BE2C (cell line): ENCODE results near the gene KPNB1.

Source experiments
- DNase-seq: peaks from one replicate; pipeline ENCODE4 v3.0.0-alpha.2; 2020
- H3K27me3 ChIP-seq: fragments of 250-450 bp; sonication (Bioruptor Pico); 2 replicates; pipeline ENCODE4 v1.5.1; 2020; ENCODE audit warnings: mild to moderate bottlenecking
- H3K36me3 ChIP-seq: fragments of 250-450 bp; sonication (Bioruptor Pico); 2 replicates; pipeline ENCODE4 v1.5.1; 2020; ENCODE audit warnings: mild to moderate bottlenecking
- H3K4me1 ChIP-seq: fragments of 250-450 bp; sonication (Bioruptor Pico); 2 replicates; pipeline ENCODE4 v1.5.1; 2020
- H3K4me3 ChIP-seq: 2 replicates; pipeline ENCODE4 v1.5.1; 2011; ENCODE audit warnings: low read depth, low read length
- H3K9me3 ChIP-seq: fragments of 250-450 bp; sonication (Bioruptor Pico); 2 replicates; pipeline ENCODE4 v1.5.1; 2020
- TF ChIP-seq, protein P1 (sequence below): IDR thresholded peaks from 2 replicates; pipeline ENCODE4 v1.5.1; 2012; ENCODE audit warnings: mild to moderate bottlenecking, low read depth, low read length

The KPNB1 gene

DNA sequence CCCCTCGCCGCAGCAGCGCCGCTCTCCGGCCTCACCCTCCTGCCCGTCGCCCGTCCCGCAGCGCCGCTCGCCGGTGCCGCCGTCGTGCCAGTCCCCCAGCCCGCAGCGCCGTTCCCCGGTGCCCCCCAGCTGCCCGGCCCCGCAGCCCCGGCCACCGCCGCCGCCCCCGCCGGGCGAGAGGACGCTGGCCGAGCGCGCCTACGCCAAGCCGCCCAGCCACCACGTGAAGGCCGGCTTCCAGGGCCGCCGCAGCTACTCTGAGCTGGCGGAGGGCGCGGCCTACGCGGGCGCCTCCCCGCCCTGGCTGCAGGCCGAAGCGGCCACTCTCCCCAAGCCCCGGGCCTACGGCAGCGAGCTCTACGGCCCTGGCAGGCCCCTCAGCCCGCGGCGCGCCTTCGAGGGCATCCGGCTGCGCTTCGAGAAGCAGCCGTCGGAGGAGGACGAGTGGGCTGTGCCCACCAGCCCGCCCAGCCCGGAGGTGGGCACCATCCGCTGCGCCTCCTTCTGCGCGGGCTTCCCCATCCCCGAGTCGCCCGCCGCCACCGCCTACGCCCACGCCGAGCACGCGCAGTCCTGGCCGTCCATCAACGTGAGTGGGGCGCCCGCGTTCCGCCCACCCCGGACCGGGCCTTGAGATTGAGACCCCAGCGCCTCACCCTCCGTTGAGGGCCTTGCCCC lies 59.3 kb downstream of the KPNB1 start:
- TF ChIP-seq, protein P1, sequence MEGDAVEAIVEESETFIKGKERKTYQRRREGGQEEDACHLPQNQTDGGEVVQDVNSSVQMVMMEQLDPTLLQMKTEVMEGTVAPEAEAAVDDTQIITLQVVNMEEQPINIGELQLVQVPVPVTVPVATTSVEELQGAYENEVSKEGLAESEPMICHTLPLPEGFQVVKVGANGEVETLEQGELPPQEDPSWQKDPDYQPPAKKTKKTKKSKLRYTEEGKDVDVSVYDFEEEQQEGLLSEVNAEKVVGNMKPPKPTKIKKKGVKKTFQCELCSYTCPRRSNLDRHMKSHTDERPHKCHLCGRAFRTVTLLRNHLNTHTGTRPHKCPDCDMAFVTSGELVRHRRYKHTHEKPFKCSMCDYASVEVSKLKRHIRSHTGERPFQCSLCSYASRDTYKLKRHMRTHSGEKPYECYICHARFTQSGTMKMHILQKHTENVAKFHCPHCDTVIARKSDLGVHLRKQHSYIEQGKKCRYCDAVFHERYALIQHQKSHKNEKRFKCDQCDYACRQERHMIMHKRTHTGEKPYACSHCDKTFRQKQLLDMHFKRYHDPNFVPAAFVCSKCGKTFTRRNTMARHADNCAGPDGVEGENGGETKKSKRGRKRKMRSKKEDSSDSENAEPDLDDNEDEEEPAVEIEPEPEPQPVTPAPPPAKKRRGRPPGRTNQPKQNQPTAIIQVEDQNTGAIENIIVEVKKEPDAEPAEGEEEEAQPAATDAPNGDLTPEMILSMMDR = no peak
- DNase-seq = no peak
- no peak overlapping the region for H3K4me3 ChIP-seq
- peaks cover 26% of the 10 kb centered on the region for H3K36me3 ChIP-seq
- peaks cover 13% of the 10 kb centered on the region for H3K4me1 ChIP-seq
- H3K9me3 ChIP-seq = no peaks in the 10 kb centered on the region
- no peaks in the 10 kb centered on the region for H3K27me3 ChIP-seq

DNA sequence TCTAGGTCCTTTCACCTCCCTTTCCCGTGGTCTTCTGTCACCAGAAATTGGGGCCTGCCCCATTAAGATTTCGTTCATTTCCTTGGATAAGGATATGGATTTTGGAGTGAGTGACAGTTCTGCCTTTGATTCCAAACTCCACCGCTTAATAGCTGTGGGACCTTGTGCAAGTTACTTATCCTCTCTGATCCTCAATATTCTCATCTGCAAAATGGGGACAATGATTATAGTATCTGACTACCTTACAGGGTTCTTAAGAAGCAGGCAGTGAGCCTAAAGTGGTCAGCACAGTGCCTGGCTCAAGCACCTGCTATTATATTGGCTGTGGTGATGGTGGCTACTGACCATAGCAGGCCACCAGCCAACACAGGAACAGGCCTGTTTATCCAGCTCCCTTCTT lies 59.9 kb downstream of the KPNB1 start:
- TF ChIP-seq, protein P1 = no peak
- Histone ChIP-seq H3K4me1 (peaks cover 13% of the 10 kb centered on the region), H3K36me3 (peaks cover 26% of the 10 kb centered on the region), H3K27me3 (no peaks in the 10 kb centered on the region), H3K9me3 (no peaks in the 10 kb centered on the region), H3K4me3 (no peak overlapping the region)
- DNase-seq = no peak

DNA sequence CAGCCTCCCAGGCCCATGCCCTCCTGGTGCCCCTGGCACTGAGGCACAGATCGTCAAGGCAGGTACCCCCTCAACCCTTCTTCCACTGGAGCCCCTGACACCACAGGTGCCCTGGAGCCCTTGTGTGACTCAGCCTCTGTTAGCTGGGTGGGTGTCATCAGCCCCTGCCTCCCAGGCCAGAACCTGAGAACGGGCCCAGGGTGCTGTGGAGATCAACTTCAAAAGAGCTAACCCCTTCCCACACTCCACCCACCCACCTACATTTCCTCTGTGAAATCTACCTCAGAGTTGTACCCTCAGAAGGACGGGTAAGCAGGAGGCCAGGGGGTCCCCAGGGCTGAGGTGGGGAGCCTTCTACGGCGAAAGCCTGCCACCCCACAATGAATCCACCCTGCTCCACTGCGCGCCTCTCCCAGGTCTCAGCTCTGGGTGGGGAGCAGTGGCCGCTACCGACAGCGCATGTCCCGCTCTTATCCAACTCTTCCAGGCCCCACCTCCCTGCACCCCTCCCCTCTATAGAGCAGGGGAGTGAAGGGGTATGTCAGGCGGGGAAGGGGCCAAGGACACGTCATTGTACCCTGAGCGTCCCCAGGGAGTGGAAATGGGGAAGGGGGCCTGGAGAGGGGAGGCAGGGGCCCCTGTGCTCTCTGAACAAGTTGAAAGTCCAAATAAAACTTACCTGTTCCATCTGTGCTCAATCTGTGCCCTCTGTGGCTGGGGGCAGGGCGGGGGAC lies 61.8 kb downstream of the KPNB1 start:
- Histone ChIP-seq H3K36me3 (peaks cover 26% of the 10 kb centered on the region), H3K9me3 (no peaks in the 10 kb centered on the region), H3K4me3 (no peak overlapping the region), H3K4me1 (peaks cover 8% of the 10 kb centered on the region), H3K27me3 (no peaks in the 10 kb centered on the region)
- TF ChIP-seq, protein P1 = no peak
- no peak for DNase-seq

DNA sequence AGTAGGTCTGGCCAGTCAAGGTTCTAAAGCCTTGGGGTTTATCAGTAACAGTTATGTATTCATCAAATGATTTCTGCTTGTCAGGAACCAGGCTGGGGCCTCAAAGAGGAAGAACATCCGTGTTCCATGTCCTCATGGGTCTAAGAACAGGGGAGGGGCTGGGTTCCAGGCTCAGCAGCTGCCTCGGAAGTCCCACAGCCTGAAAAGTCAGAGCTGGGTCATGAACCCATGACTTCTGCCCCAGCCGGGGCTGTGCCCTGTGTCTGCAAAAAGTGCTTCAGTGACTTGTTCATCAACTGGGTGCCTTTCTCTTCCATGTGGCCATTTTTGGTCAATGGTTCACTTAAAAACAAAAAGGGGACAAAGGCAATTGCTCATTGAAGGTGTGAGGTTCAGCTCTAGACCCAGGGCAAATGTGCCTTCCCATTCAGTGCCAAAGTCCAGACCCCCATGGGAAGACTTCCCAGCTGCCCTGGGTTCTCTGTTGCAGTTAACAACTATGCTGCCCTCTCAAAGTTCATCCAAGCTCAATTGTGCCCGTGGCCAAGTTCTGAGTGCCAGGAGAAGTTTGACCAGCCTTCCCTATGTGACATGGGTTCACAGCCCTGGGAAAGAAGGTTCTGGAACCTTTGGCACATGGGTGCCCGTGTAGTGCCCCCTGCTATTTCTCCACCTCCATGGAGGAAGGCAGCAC lies 62.8 kb downstream of the KPNB1 start:
- Histone ChIP-seq H3K36me3 (peaks cover 20% of the 10 kb centered on the region), H3K4me3 (no peak overlapping the region), H3K9me3 (no peaks in the 10 kb centered on the region), H3K27me3 (no peaks in the 10 kb centered on the region), H3K4me1 (no peaks in the 10 kb centered on the region)
- TF ChIP-seq, protein P1 = no peak
- DNase-seq = no peak

DNA sequence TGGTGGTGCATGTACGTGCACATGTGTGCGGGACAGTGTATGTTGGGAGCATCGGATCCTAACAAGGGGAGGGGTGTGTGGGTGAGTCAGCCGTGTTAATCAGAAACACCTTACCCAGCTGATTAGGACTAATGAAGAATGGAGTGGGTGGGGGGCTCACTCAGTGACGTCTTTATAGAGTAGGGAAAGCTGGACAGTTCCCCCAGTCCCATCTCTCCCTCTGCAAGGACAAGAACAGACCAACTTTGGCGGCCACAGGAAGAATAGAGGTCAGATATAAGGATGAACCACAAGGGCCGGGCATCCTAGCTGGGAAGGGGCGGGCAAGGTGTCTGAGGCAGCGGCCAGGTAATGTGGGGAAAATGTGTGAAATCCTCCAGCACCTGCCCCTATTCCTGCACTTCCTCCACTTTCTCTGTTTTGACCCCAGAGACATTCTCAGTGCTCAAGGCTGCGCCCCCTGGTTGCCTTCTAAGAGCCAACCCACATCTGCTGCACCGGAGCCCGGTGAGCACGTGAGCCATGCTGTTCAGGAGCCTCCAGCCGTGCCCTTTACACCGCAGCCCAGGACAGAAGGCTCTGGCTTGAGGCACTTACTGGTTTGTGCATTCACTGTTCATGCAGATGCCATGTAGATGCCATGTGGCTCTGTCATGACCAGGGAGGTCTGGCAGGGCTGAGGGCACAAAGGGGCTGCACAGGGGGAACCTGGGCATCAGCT lies 64.4 kb downstream of the KPNB1 start:
- Histone ChIP-seq H3K27me3 (no peaks in the 10 kb centered on the region), H3K4me1 (peaks cover 5% of the 10 kb centered on the region; the same call in 1 of the 2 replicates), H3K9me3 (no peaks in the 10 kb centered on the region), H3K36me3 (peaks cover 20% of the 10 kb centered on the region), H3K4me3 (no peak overlapping the region)
- TF ChIP-seq, protein P1 = no peak; the same call in 1 of the 2 replicates
- DNase-seq = no peak
